ENCODE measurements around the gene MED8. TPM values are rescaled to one million over a fixed set of nuclear protein-coding genes. Genes with fewer than 3 reads are reported as not detected.

The MED8 gene
- total and polyA plus RNA-seq, 7 donors = 15.4 to 44.5 (median 18.2) TPM

DNA sequence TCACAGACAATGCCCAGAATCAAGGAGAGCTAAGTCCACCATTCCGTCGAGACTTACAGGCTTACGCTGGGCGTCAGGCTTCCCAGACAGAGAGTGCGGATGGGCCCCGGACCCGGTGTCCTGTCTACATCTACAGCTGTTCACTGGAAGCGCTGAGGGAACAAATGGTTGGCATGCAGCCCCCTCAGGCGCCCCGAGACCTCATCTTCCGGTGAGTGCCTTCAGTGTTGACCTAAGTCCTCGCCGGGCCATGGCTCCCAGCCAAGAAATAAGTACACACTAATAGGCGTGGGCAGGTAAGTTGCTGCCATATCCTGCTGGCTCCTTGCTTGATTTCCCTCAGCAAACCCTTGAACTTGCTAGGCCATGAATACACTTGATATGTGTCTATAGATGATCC lies 37.9 kb upstream of the MED8 start:
- DNase-seq (no peak), ATAC-seq (no peak)
- no peak overlapping the region for H3K27ac ChIP-seq
- H3K36me3 ChIP-seq (ENCODE audit: insufficient read depth in 1 of 2, low read depth in 1 of 2) = peaks cover 17 to 93% of the 10 kb centered on the region in 2 donors
- no peaks in the 10 kb centered on the region for H3K27me3 ChIP-seq (ENCODE audit: insufficient read depth in 3 of 3, low read length in 2 of 3)
- H3K4me3 ChIP-seq = no peak overlapping the region
- H3K4me1 ChIP-seq = no peaks in the 10 kb centered on the region
- intact Hi-C loops (cut with DNase I) = no loop called here
- TF ChIP-seq CTCF (IDR thresholded peaks at IDR 0.05) = no peak
- no peaks in the 10 kb centered on the region for H3K9me3 ChIP-seq
- WGBS, 3 donors = 77 to 82% (median 80%) methylated on average over 14 of the region's 14 CpGs

- peaks cover 10 to 93% of the 10 kb centered on the region in 2 donors for H3K36me3 ChIP-seq (ENCODE audit: insufficient read depth in 1 of 2, low read depth in 1 of 2)
- 83 to 89% (median 83%) methylated on average over 11 of the region's 11 CpGs for WGBS, 3 donors
- DNase-seq (no peak), ATAC-seq (no peak)
- intact Hi-C loops (cut with DNase I) = no loop called here
- H3K27me3 ChIP-seq (ENCODE audit: insufficient read depth in 3 of 3, low read length in 2 of 3) = no peaks in the 10 kb centered on the region
- H3K27ac ChIP-seq = no peak overlapping the region
- no peaks in the 10 kb centered on the region for H3K9me3 ChIP-seq
- no peak overlapping the region for H3K4me3 ChIP-seq
- H3K4me1 ChIP-seq = no peaks in the 10 kb centered on the region
- TF ChIP-seq CTCF (IDR thresholded peaks at IDR 0.05) = no peak
Observed at GRCh38 chr1:43426221-43426620, 36.6 kb upstream of the MED8 start.

DNA sequence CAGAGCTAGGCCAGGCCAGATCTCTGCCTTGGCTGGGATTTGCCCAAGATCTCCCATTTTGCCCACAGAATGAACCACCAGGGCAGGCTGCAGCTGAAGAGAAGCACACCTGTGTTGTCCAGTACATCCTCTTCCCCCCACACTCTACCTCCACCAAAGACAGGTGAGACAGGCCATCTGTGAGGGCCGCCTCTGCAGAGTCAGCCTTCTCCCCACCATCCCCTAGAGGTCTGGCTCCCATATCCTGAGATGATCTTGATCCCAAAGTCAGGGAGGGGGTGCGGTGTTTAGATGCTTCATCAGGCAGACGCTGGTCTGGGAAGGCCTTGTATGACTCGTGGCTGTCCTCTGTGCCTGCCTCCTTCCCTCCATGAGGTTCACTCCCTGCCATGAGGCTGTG lies 35.4 kb upstream of the MED8 start:
- no peak for TF ChIP-seq CTCF (IDR thresholded peaks at IDR 0.05)
- Histone ChIP-seq H3K36me3 (ENCODE audit: insufficient read depth in 1 of 2, low read depth in 1 of 2) (peaks cover 5 to 93% of the 10 kb centered on the region in 2 donors), H3K27me3 (ENCODE audit: insufficient read depth in 3 of 3, low read length in 2 of 3) (no peaks in the 10 kb centered on the region), H3K4me3 (no peak overlapping the region), H3K27ac (no peak overlapping the region), H3K4me1 (no peaks in the 10 kb centered on the region), H3K9me3 (no peaks in the 10 kb centered on the region)
- intact Hi-C loops (cut with DNase I) = no loop called here
- 79 to 91% (median 87%) methylated on average over 4 of the region's 4 CpGs for whole genome bisulfite sequencing, 3 donors
- ATAC-seq (no peak), DNase-seq (no peak)

DNA sequence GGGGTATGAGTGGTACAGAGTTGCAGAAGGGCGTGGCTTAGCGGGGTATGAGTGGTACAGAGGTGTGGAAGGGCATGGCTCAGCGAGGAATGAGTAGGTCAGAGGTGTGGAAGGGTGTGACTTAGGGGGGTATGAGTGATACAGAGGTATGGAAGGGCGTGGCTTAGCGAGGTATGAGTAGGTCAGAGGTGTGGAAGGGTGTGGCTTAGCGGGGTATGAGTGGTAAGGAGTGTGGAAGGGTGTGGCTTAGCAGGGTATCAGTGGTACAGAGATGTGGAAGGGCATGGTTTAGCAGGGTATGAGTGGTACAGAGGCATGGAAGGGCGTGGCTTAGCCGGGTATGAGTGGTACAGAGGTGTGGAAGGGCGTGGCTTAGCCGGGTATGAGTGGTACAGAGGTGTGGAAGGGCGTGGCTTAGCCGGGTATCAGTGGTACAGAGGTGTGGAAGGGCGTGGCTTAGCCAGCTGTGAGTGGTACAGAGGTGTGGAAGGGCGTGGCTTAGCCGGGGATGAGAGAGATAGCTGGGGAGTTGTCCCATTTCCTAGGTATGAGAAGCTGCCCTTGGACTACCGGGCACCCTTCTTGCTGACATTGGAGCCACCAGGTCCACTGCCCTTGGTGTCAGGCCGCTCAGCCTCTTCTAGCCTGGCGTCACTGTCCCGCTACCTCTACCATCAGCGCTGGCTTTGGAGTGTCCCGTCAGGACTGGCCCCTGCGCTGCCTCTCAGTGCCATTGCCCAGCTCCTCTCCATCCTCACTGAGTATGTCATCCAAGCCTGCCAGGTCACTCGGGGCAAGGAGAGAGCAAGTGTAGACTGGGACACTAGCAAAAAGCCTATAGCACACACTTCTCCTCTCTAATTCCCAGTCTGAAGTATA lies 34.3 kb upstream of the MED8 start:
- H3K27me3 ChIP-seq (ENCODE audit: insufficient read depth in 3 of 3, low read length in 2 of 3) = no peaks in the 10 kb centered on the region
- ATAC-seq (no peak), DNase-seq (no peak)
- H3K9me3 ChIP-seq = no peaks in the 10 kb centered on the region
- intact Hi-C loops (cut with DNase I) = no loop called here
- no peak overlapping the region for H3K27ac ChIP-seq
- 91 to 96% (median 93%) methylated on average over 23 of the region's 23 CpGs for WGBS, 3 donors
- no peak overlapping the region for H3K4me3 ChIP-seq
- H3K36me3 ChIP-seq (ENCODE audit: insufficient read depth in 1 of 2, low read depth in 1 of 2) = peaks cover 5 to 93% of the 10 kb centered on the region in 2 donors
- no peak for TF ChIP-seq CTCF (IDR thresholded peaks at IDR 0.05)
- no peaks in the 10 kb centered on the region for H3K4me1 ChIP-seq

All from psoas muscle (tissue), 8 donors.